ENCODE measurements around the gene POLR2L.
A peak's percentile ranks its signal among the peaks of the same experiment; 100 is the strongest.

Gene POLR2L

GRCh38 chr11:820655-821511 lies 21.4 kb downstream of the POLR2L start:
- H3K4me3 ChIP-seq (ENCODE audit: low read depth, low read length) = peak overlapping the region; percentile 83
- no peak for TF ChIP-seq CTCF (IDR thresholded peaks at IDR 0.05; ENCODE audit: borderline replicate concordance, insufficient read depth, low read depth, low read length)

GRCh38 chr11:819943-820649 lies 22.2 kb downstream of the POLR2L start:
- no peak for TF ChIP-seq CTCF (IDR thresholded peaks at IDR 0.05; ENCODE audit: borderline replicate concordance, insufficient read depth, low read depth, low read length)
- peak overlapping the region; percentile 83 for H3K4me3 ChIP-seq (ENCODE audit: low read depth, low read length)

- TF ChIP-seq CTCF (IDR thresholded peaks at IDR 0.05; ENCODE audit: borderline replicate concordance, insufficient read depth, low read depth, low read length) = 0 out of 2 replicates have a peak, but pooled peaks have one; percentile 17
- H3K4me3 ChIP-seq (ENCODE audit: low read depth, low read length) = peak overlapping the region; percentile 83
Measured at GRCh38 chr11:819129-819931, 23.0 kb downstream of the POLR2L start.

GRCh38 chr11:818396-819128 lies 23.8 kb downstream of the POLR2L start, which contains the start of gene PNPLA2:
Gene PNPLA2, plus strand, starts transcription at chr11:818914. Its CDS starts 805 bp downstream, at chr11:819719.
- H3K4me3 ChIP-seq (ENCODE audit: low read depth, low read length) = peak within 1 kb of the TSS; percentile 83
- no peak for TF ChIP-seq CTCF (IDR thresholded peaks at IDR 0.05; ENCODE audit: borderline replicate concordance, insufficient read depth, low read depth, low read length)

GRCh38 chr11:816433-816779 lies 25.9 kb downstream of the POLR2L start:
- no peak for TF ChIP-seq CTCF (IDR thresholded peaks at IDR 0.05; ENCODE audit: borderline replicate concordance, insufficient read depth, low read depth, low read length)
- no peak overlapping the region for H3K4me3 ChIP-seq (ENCODE audit: low read depth, low read length)

GRCh38 chr11:815675-816432 lies 26.5 kb downstream of the POLR2L start:
- no peak overlapping the region for H3K4me3 ChIP-seq (ENCODE audit: low read depth, low read length)
- no peak for TF ChIP-seq CTCF (IDR thresholded peaks at IDR 0.05; ENCODE audit: borderline replicate concordance, insufficient read depth, low read depth, low read length)
